ENCODE results near the gene RCAN3.
A peak's percentile ranks its signal among the peaks of the same experiment; 100 is the strongest.

Gene RCAN3

GRCh38 chr1:24500448-24501048 lies 2.1 kb upstream of the RCAN3 start:
- Histone ChIP-seq H3K9ac (no peak overlapping the region), H3K36me3 (ENCODE audit: insufficient read depth) (no peaks in the 10 kb centered on the region), H3K79me2 (ENCODE audit: insufficient read depth, low read depth) (no peaks in the 10 kb centered on the region), H3K27ac (no peak overlapping the region), H3K27me3 (ENCODE audit: insufficient read depth, low read depth) (no peaks in the 10 kb centered on the region), H3K4me3 (IDR thresholded peaks at IDR 0.05; ENCODE audit: insufficient read depth, low read depth, low read length) (no peak overlapping the region), H3K4me2 (peak overlapping the region; percentile 94; the same call in 1 of the 2 replicates), H3K4me1 (ENCODE audit: low read depth, poor library complexity, severe bottlenecking) (peaks cover 23% of the 10 kb centered on the region), H2AFZ (ENCODE audit: low read depth) (peak overlapping the region; percentile 100; the same call in 1 of the 2 replicates), H4K20me1 (ENCODE audit: insufficient read depth) (no peaks in the 10 kb centered on the region)
- no peak for TF ChIP-seq CTCF (conservative IDR thresholded peaks at IDR 0.05; ENCODE audit: low read depth, low read length)

GRCh38 chr1:24501371-24502064 lies 1.1 kb upstream of the RCAN3 start:
- peaks cover 23% of the 10 kb centered on the region for H3K4me1 ChIP-seq (ENCODE audit: low read depth, poor library complexity, severe bottlenecking)
- H3K4me2 ChIP-seq, result peak overlapping the region; percentile 94
- TF ChIP-seq CTCF (conservative IDR thresholded peaks at IDR 0.05; ENCODE audit: low read depth, low read length), result no peak
- H3K27me3 ChIP-seq (ENCODE audit: insufficient read depth, low read depth), result no peaks in the 10 kb centered on the region
- H3K27ac ChIP-seq, result peak overlapping the region; percentile 65
- H4K20me1 ChIP-seq (ENCODE audit: insufficient read depth), result no peaks in the 10 kb centered on the region
- H3K4me3 ChIP-seq (IDR thresholded peaks at IDR 0.05; ENCODE audit: insufficient read depth, low read depth, low read length), result peak overlapping the region; percentile 70
- peak overlapping the region; percentile 100 for H2AFZ ChIP-seq (ENCODE audit: low read depth)
- H3K9ac ChIP-seq, result peak overlapping the region; percentile 67; the same call in 1 of the 2 replicates
- no peaks in the 10 kb centered on the region for H3K36me3 ChIP-seq (ENCODE audit: insufficient read depth)
- no peaks in the 10 kb centered on the region for H3K79me2 ChIP-seq (ENCODE audit: insufficient read depth, low read depth)

GRCh38 chr1:24502065-24502708 lies 449 bp upstream of the RCAN3 start:
- H3K79me2 ChIP-seq (ENCODE audit: insufficient read depth, low read depth), result no peaks in the 10 kb centered on the region
- peak overlapping the region; percentile 100 for H2AFZ ChIP-seq (ENCODE audit: low read depth)
- H3K9ac ChIP-seq, result peak overlapping the region; percentile 67
- peak overlapping the region; percentile 70 for H3K4me3 ChIP-seq (IDR thresholded peaks at IDR 0.05; ENCODE audit: insufficient read depth, low read depth, low read length)
- TF ChIP-seq CTCF (conservative IDR thresholded peaks at IDR 0.05; ENCODE audit: low read depth, low read length), result no peak
- H3K27me3 ChIP-seq (ENCODE audit: insufficient read depth, low read depth), result no peaks in the 10 kb centered on the region
- peaks cover 23% of the 10 kb centered on the region for H3K4me1 ChIP-seq (ENCODE audit: low read depth, poor library complexity, severe bottlenecking)
- no peaks in the 10 kb centered on the region for H4K20me1 ChIP-seq (ENCODE audit: insufficient read depth)
- H3K4me2 ChIP-seq, result peak overlapping the region; percentile 94
- no peaks in the 10 kb centered on the region for H3K36me3 ChIP-seq (ENCODE audit: insufficient read depth)
- H3K27ac ChIP-seq, result peak overlapping the region; percentile 65

- Histone ChIP-seq H3K9ac (peak overlapping the region; percentile 41; the same call in 1 of the 2 replicates), H2AFZ (ENCODE audit: low read depth) (peak overlapping the region; percentile 79), H3K27me3 (ENCODE audit: insufficient read depth, low read depth) (no peaks in the 10 kb centered on the region), H3K79me2 (ENCODE audit: insufficient read depth, low read depth) (no peaks in the 10 kb centered on the region), H3K4me3 (IDR thresholded peaks at IDR 0.05; ENCODE audit: insufficient read depth, low read depth, low read length) (peak overlapping the region; percentile 47), H3K27ac (no peak overlapping the region), H3K4me2 (peak overlapping the region; percentile 80), H3K4me1 (ENCODE audit: low read depth, poor library complexity, severe bottlenecking) (peaks cover 23% of the 10 kb centered on the region), H3K36me3 (ENCODE audit: insufficient read depth) (no peaks in the 10 kb centered on the region), H4K20me1 (ENCODE audit: insufficient read depth) (no peaks in the 10 kb centered on the region)
- TF ChIP-seq CTCF (conservative IDR thresholded peaks at IDR 0.05; ENCODE audit: low read depth, low read length), result no peak
These were observed 569 bp downstream of the RCAN3 start for GRCh38 chr1:24503059-24503751.

Data from KMS-11 (cell line).